Fibroblast of lung (primary cell): ENCODE results near the gene SLC25A40.

Experiments used
- EZH2 ChIP-seq: IDR thresholded peaks from 2 replicates; pipeline ENCODE4 v1.5.1; 2012; ENCODE audit warnings: low read length, control low read depth, mild to moderate bottlenecking; ENCODE audit errors: missing control alignments
- TF ChIP-seq, protein P1 (sequence below), 2 donors: IDR thresholded peaks in 1 of 2; conservative IDR thresholded peaks in 1 of 2; 1 replicate in 1 of 2; 2 replicates in 1 of 2; pipeline ENCODE4 v1.5.1; 2011 to 2012; ENCODE audit warnings: low read length in 2 of 2, control low read depth in 1 of 2, inconsistent platforms in 1 of 2, low read depth in 1 of 2, mild to moderate bottlenecking in 1 of 2

DNA sequence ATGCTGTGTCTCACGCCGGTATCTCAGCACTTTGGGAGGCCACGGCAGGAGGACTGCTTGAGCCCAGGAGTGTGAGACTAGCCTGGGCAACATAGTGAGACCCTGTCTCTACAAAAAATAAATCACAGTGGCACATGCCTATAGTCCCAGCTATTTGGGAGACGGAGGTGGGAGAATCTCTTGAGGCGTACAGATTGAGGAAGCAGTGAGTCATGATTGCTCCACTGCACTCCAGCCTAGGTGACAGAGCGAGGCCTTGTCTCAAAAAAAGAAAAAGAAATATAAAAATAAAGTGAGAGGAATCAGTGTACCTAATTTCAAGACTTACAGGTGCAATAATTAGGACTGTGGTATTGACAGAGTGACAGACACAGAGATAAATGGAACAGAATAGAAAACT, 23.9 kb downstream of the SLC25A40 start:
- TF ChIP-seq, protein P1, sequence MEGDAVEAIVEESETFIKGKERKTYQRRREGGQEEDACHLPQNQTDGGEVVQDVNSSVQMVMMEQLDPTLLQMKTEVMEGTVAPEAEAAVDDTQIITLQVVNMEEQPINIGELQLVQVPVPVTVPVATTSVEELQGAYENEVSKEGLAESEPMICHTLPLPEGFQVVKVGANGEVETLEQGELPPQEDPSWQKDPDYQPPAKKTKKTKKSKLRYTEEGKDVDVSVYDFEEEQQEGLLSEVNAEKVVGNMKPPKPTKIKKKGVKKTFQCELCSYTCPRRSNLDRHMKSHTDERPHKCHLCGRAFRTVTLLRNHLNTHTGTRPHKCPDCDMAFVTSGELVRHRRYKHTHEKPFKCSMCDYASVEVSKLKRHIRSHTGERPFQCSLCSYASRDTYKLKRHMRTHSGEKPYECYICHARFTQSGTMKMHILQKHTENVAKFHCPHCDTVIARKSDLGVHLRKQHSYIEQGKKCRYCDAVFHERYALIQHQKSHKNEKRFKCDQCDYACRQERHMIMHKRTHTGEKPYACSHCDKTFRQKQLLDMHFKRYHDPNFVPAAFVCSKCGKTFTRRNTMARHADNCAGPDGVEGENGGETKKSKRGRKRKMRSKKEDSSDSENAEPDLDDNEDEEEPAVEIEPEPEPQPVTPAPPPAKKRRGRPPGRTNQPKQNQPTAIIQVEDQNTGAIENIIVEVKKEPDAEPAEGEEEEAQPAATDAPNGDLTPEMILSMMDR (conservative IDR thresholded peaks at IDR 0.05 in 1 of 2, IDR thresholded peaks at IDR 0.05 in 1 of 2; ENCODE audit: low read depth in 1 of 2, low read length in 2 of 2): no peak
- no peak for TF ChIP-seq EZH2
